ENCODE data around the gene CABP7.

Gene CABP7

DNA sequence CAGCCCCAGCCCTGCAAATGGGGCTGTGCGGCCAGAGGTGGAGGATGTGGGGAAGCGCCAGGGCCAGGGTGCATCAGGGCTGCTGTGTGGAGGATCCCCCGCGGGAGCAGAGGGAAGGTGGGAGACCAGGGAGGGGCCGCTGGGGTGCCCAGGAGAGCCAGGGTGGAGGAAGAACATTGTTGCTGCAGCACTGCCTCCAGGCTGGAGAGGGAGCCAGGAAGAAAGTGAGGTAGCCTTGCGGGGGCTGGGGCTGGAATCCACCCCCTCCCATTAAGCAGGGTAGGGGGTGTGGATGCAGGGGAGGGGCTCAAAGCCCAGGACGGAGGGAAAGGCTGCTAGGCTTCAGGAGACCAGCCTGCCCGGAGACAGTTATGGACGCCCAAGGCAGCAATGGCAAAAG is 15.0 kb downstream of the CABP7 start:
- Histone ChIP-seq H3K27me3 (ENCODE audit: insufficient read depth, poor library complexity, severe bottlenecking) (no peaks in the 10 kb centered on the region), H3K27ac (ENCODE audit: poor library complexity, severe bottlenecking) (no peak overlapping the region), H3K36me3 (ENCODE audit: low read depth) (no peaks in the 10 kb centered on the region), H3K4me3 (ENCODE audit: severe bottlenecking) (no peak overlapping the region), H3K4me1 (ENCODE audit: insufficient read depth, poor library complexity, severe bottlenecking) (no peaks in the 10 kb centered on the region), H3K9me3 (ENCODE audit: severe bottlenecking) (no peaks in the 10 kb centered on the region)
- DNase-seq (ENCODE audit: low spot score) (no peak), ATAC-seq (ENCODE audit: low read depth) (no peak)
- no peak for TF ChIP-seq CTCF (IDR thresholded peaks at IDR 0.05; ENCODE audit: poor library complexity, severe bottlenecking)

GRCh38 chr22:29735416-29735815 is 15.6 kb downstream of the CABP7 start:
- Histone ChIP-seq H3K4me1 (ENCODE audit: insufficient read depth, poor library complexity, severe bottlenecking) (no peaks in the 10 kb centered on the region), H3K9me3 (ENCODE audit: severe bottlenecking) (no peaks in the 10 kb centered on the region), H3K4me3 (ENCODE audit: severe bottlenecking) (no peak overlapping the region), H3K36me3 (ENCODE audit: low read depth) (no peaks in the 10 kb centered on the region), H3K27ac (ENCODE audit: poor library complexity, severe bottlenecking) (no peak overlapping the region), H3K27me3 (ENCODE audit: insufficient read depth, poor library complexity, severe bottlenecking) (no peaks in the 10 kb centered on the region)
- DNase-seq (ENCODE audit: low spot score) (no peak), ATAC-seq (ENCODE audit: low read depth) (no peak)
- TF ChIP-seq CTCF (IDR thresholded peaks at IDR 0.05; ENCODE audit: poor library complexity, severe bottlenecking), result no peak

- Histone ChIP-seq H3K27ac (ENCODE audit: poor library complexity, severe bottlenecking) (no peak overlapping the region), H3K27me3 (ENCODE audit: insufficient read depth, poor library complexity, severe bottlenecking) (no peaks in the 10 kb centered on the region), H3K36me3 (ENCODE audit: low read depth) (0 out of 2 replicates have a peak, but pooled peaks cover 3% of the 10 kb centered on the region), H3K9me3 (ENCODE audit: severe bottlenecking) (no peaks in the 10 kb centered on the region), H3K4me3 (ENCODE audit: severe bottlenecking) (no peak overlapping the region), H3K4me1 (ENCODE audit: insufficient read depth, poor library complexity, severe bottlenecking) (no peaks in the 10 kb centered on the region)
- no peak for ATAC-seq (ENCODE audit: low read depth)
- no peak for TF ChIP-seq CTCF (IDR thresholded peaks at IDR 0.05; ENCODE audit: poor library complexity, severe bottlenecking)
- no peak for DNase-seq (ENCODE audit: low spot score)
These were observed 17.7 kb downstream of the CABP7 start for GRCh38 chr22:29737251-29738117.

DNA sequence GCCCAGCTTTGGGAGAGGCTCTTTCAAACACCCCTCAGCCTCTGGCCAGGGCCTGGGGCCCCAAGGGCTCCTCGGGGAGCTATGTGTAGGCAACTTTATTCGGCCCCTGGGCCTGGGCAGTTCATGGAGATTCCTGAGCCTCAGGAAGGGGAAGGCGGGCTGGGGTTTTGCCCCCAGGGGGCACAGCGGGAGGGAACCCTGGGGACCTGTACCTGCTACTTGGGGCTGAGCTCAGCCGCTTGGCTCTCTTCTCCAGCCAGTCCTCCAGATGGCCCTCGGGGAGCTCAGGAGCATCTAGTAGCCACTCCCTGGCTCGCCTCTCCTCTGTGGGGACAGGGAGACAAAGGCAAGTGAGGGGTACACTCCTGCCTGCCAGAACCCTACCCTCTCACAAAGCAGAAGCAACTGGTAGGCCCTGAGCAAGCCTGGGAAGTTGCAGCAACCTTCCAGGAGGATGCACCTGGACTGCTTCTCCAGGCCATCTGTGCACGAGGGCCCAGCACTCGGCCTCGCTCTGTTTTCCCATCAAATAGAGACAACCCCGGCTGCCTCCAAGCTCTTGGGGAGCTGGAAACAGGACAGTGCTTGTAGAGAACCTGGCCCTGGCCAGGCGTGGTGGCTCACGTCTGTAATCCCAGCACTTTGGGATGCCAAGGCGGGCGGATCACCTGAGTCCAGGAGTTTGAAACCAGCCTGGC is 18.5 kb downstream of the CABP7 start:
- Histone ChIP-seq H3K27ac (ENCODE audit: poor library complexity, severe bottlenecking) (no peak overlapping the region), H3K27me3 (ENCODE audit: insufficient read depth, poor library complexity, severe bottlenecking) (no peaks in the 10 kb centered on the region), H3K4me1 (ENCODE audit: insufficient read depth, poor library complexity, severe bottlenecking) (no peaks in the 10 kb centered on the region), H3K4me3 (ENCODE audit: severe bottlenecking) (no peak overlapping the region), H3K36me3 (ENCODE audit: low read depth) (0 out of 2 replicates have a peak, but pooled peaks cover 3% of the 10 kb centered on the region), H3K9me3 (ENCODE audit: severe bottlenecking) (no peaks in the 10 kb centered on the region)
- no peak for DNase-seq (ENCODE audit: low spot score)
- TF ChIP-seq CTCF (IDR thresholded peaks at IDR 0.05; ENCODE audit: poor library complexity, severe bottlenecking), result no peak
- no peak for ATAC-seq (ENCODE audit: low read depth)
